Common myeloid progenitor, CD34-positive (primary cell): ENCODE data around the gene HYAL2.
"Not testable (repeated sequence)": the region's sequence is repeated elsewhere in the genome, so short reads cannot be mapped to it uniquely, and the experiment has no call there.

Source experiments
- CTCF ChIA-PET: fragments of 350-600 bp; sonication (Branson Sonifier 250); formaldehyde crosslinking; loops from one replicate; lab custom pipeline; 2021; ENCODE audit warnings: antibody characterized with exemption; lab: Charles Lee
- POLR2A ChIA-PET: fragments of 350-600 bp; sonication (Branson Sonifier 250); formaldehyde crosslinking; loops from one replicate; lab custom pipeline; 2021; ENCODE audit warnings: antibody characterized with exemption; lab: Charles Lee
- DNase-seq, 3 donors: peaks; one replicate each; pipeline versions ENCODE4 v3.0.0 to v3.0.0-alpha.2; 2013
- H3K27ac ChIP-seq, 2 experiments: 1 replicate in 1 of 2; 2 replicates in 1 of 2; pipeline ENCODE4 v1.7.0; 2013; ENCODE audit warnings: inconsistent platforms in 2 of 2, low read length in 2 of 2, mild to moderate bottlenecking in 2 of 2, low read depth in 1 of 2, moderate library complexity in 1 of 2; ENCODE audit not compliant: severe bottlenecking in 2 of 2, insufficient read depth in 1 of 2, poor library complexity in 1 of 2
- H3K27me3 ChIP-seq, 5 experiments: replicated peaks in 2 of 5; 1 replicate in 3 of 5; 2 replicates in 2 of 5; pipeline versions ENCODE4 v1.6.1 to v1.7.0; 2013; ENCODE audit warnings: low read length in 4 of 5, mild to moderate bottlenecking in 2 of 5, moderate library complexity in 2 of 5, inconsistent platforms in 1 of 5; ENCODE audit not compliant: insufficient read depth in 5 of 5, control insufficient read depth in 4 of 5
- H3K36me3 ChIP-seq, 4 experiments: 1 replicate in 2 of 4; 2 replicates in 2 of 4; pipeline versions ENCODE4 v1.6.1 to v1.7.0; 2013; ENCODE audit warnings: low read length in 3 of 4, control low read depth in 1 of 4, mild to moderate bottlenecking in 1 of 4; ENCODE audit not compliant: control insufficient read depth in 4 of 4, insufficient read depth in 4 of 4
- H3K4me1 ChIP-seq, 4 experiments: 1 replicate in 3 of 4; 2 replicates in 1 of 4; pipeline versions ENCODE4 v1.6.1 to v1.7.1; 2013; ENCODE audit warnings: low read length in 3 of 4, mild to moderate bottlenecking in 3 of 4, control low read depth in 1 of 4, inconsistent platforms in 1 of 4, moderate library complexity in 1 of 4; ENCODE audit not compliant: control insufficient read depth in 4 of 4, insufficient read depth in 4 of 4; ENCODE audit errors: control extremely low read depth in 1 of 4
- H3K4me3 ChIP-seq, 7 experiments: 1 replicate in 4 of 7; 2 replicates in 3 of 7; pipeline versions ENCODE4 v1.5.1 to v1.7.0; 2013; ENCODE audit warnings: mild to moderate bottlenecking in 7 of 7, low read length in 6 of 7, moderate library complexity in 6 of 7, inconsistent platforms in 2 of 7, low read depth in 2 of 7, control low read depth in 1 of 7; ENCODE audit not compliant: insufficient read depth in 4 of 7, control insufficient read depth in 1 of 7; ENCODE audit errors: extremely low read depth in 1 of 7
- H3K9me3 ChIP-seq, 5 experiments: 1 replicate in 4 of 5; 2 replicates in 1 of 5; pipeline versions ENCODE4 v1.6.1 to v1.7.1; 2013; ENCODE audit warnings: low read length in 4 of 5, mild to moderate bottlenecking in 2 of 5, inconsistent platforms in 1 of 5, low read depth in 1 of 5, moderate library complexity in 1 of 5; ENCODE audit not compliant: control insufficient read depth in 4 of 5, insufficient read depth in 2 of 5; ENCODE audit errors: control extremely low read depth in 1 of 5
- WGBS: methylation state at CpG from one replicate; pipeline ENCODE4 v1.1.5; 2013; ENCODE audit not compliant: insufficient coverage; 5-methylcytosine and 5-hydroxymethylcytosine counted together

Gene HYAL2

GRCh38 chr3:50317300-50317699 lies 5.2 kb downstream of the HYAL2 start:
- H3K27ac ChIP-seq, result peak overlapping the region in 1 of 2 experiments; percentile 25
- CTCF ChIA-PET, result interaction anchor here (6.7 to 11.6 kb wide), 2 partner anchors 11 to 19 kb away, joined by 46 to 105 read pairs; partner anchors contain the start of genes HYAL1, HYAL3 and NAA80
- WGBS, result 90% methylated on average over 4 of the region's 6 CpGs

GRCh38 chr3:50316657-50317242 lies 5.8 kb downstream of the HYAL2 start:
- Histone ChIP-seq H3K4me1 (peaks cover 2 to 44% (median 34%) of the 10 kb centered on the region in 4 experiments), H3K27ac (no peak overlapping the region), H3K27me3 (no peaks in the 10 kb centered on the region), H3K9me3 (no peaks in the 10 kb centered on the region), H3K36me3 (peaks cover 0 to 37% (median 10%) of the 10 kb centered on the region in 4 experiments), H3K4me3 (no peak overlapping the region)
- ChIA-PET CTCF (interaction anchor here (6.7 to 11.6 kb wide), 2 partner anchors 11 to 18 kb away, joined by 46 to 105 read pairs; partner anchors contain the start of genes HYAL1, HYAL3 and NAA80), POLR2A (no interaction called here)
- no peak for DNase-seq
- 88% methylated on average over 7 of the region's 9 CpGs for WGBS

More at GRCh38 chr3:50317300-50317699, 5.2 kb downstream of the HYAL2 start:
- H3K36me3 ChIP-seq, result peaks cover 0 to 37% (median 10%) of the 10 kb centered on the region in 4 experiments
- DNase-seq, result no peak
- no peaks in the 10 kb centered on the region for H3K9me3 ChIP-seq
- no peak overlapping the region for H3K4me3 ChIP-seq
- H3K4me1 ChIP-seq, result peaks cover 2 to 50% (median 40%) of the 10 kb centered on the region in 4 experiments
- POLR2A ChIA-PET, result no interaction called here
- H3K27me3 ChIP-seq, result no peaks in the 10 kb centered on the region

GRCh38 chr3:50314816-50315215 lies 7.7 kb downstream of the HYAL2 start:
- Histone ChIP-seq H3K4me1 (peaks cover 2 to 25% (median 22%) of the 10 kb centered on the region in 4 experiments), H3K4me3 (no peak overlapping the region), H3K27me3 (no peaks in the 10 kb centered on the region), H3K9me3 (no peaks in the 10 kb centered on the region), H3K27ac (no peak overlapping the region), H3K36me3 (peaks cover 0 to 37% (median 10%) of the 10 kb centered on the region in 4 experiments)
- CTCF ChIA-PET, result interaction anchor here (0.6 to 11.6 kb wide), 7 partner anchors 9 to 169 kb away, joined by 3 to 105 read pairs (median 5); partner anchors contain the start of genes HYAL1 and TUSC2
- DNase-seq, result no peak
- POLR2A ChIA-PET, result interaction anchor here (1.0 kb wide), 1 partner anchor 15 kb away, joined by 3 read pairs; no protein-coding TSS in a partner anchor
- 90% methylated on average over 2 of the region's 4 CpGs for WGBS

GRCh38 chr3:50314342-50314741 lies 8.2 kb downstream of the HYAL2 start:
- DNase-seq, result no peak
- Histone ChIP-seq H3K27ac (no peak overlapping the region), H3K27me3 (no peaks in the 10 kb centered on the region), H3K4me3 (no peak overlapping the region), H3K4me1 (peaks cover 2 to 20% (median 18%) of the 10 kb centered on the region in 4 experiments), H3K9me3 (no peaks in the 10 kb centered on the region), H3K36me3 (peaks cover 0 to 33% (median 10%) of the 10 kb centered on the region in 4 experiments)
- ChIA-PET CTCF (interaction anchor here (1.3 to 11.6 kb wide), 5 partner anchors 8 to 40 kb away, joined by 3 to 105 read pairs (median 8); partner anchors contain the start of genes HYAL1 and TUSC2), POLR2A (no interaction called here)
- WGBS, result 96% methylated on average over 3 of the region's 3 CpGs

- H3K27me3 ChIP-seq, DNase-seq, CTCF ChIA-PET, H3K4me1 ChIP-seq, H3K27ac ChIP-seq, H3K9me3 ChIP-seq, POLR2A ChIA-PET, H3K4me3 ChIP-seq: not testable (repeated sequence)
- 98% methylated on average over 6 of the region's 32 CpGs for WGBS
- H3K36me3 ChIP-seq, result peaks cover 0 to 11% (median 5%) of the 10 kb centered on the region in 4 experiments
Measured at GRCh38 chr3:50312041-50312440, 10.5 kb downstream of the HYAL2 start.

GRCh38 chr3:50304601-50305000 lies 17.9 kb downstream of the HYAL2 start:
- peaks cover 0 to under 1% (median 0%) of the 10 kb centered on the region in 4 experiments for H3K36me3 ChIP-seq
- H3K4me1 ChIP-seq, result peaks cover 5 to 11% (median 10%) of the 10 kb centered on the region in 4 experiments
- ChIA-PET POLR2A (no interaction called here), CTCF (interaction anchor here (1.0 to 9.6 kb wide), 3 partner anchors 15 to 23 kb away, joined by 4 to 105 read pairs (median 6); partner anchors contain the start of gene HYAL2)
- H3K27me3 ChIP-seq, result no peaks in the 10 kb centered on the region
- DNase-seq, result no peak
- H3K27ac ChIP-seq, result no peak overlapping the region
- no peak overlapping the region for H3K4me3 ChIP-seq
- H3K9me3 ChIP-seq, result peaks cover 0 to 5% (median 2%) of the 10 kb centered on the region in 5 experiments
